HepG2 (cell line): ENCODE results near the gene FDPS. TPM values are rescaled to one million over a fixed set of nuclear protein-coding genes. Genes with fewer than 3 reads are reported as not detected.

Experiments used
- ARID4A ChIP-seq: sonication (generic); formaldehyde crosslinking; IDR thresholded peaks from 2 replicates; pipeline ENCODE4 v1.5.0; 2020; ENCODE audit warnings: mild to moderate bottlenecking, missing genetic modification reagents, borderline replicate concordance
- ATAD3A ChIP-seq: sonication (generic); formaldehyde crosslinking; IDR thresholded peaks from 2 replicates; pipeline ENCODE4 v1.4.0; 2020; ENCODE audit warnings: missing genetic modification reagents
- CEBPG ChIP-seq: IDR thresholded peaks from 2 replicates; pipeline ENCODE4 v1.6.1; 2016
- DZIP1 ChIP-seq: sonication (generic); formaldehyde crosslinking; IDR thresholded peaks from 2 replicates; pipeline ENCODE4 v1.5.0; 2020; ENCODE audit warnings: mild to moderate bottlenecking, missing genetic modification reagents
- EP300 ChIP-seq, 3 experiments: sonication (generic) in 1 of 3; formaldehyde crosslinking in 1 of 3; IDR thresholded peaks; 2 replicates each; pipeline versions ENCODE4 v1.5.1 to v1.6.1; 2011 to 2020; ENCODE audit warnings: low read depth in 2 of 3, low read length in 2 of 3, borderline replicate concordance in 1 of 3, improper control_type of control experiment in 1 of 3, mild to moderate bottlenecking in 1 of 3, missing genetic modification reagents in 1 of 3, moderate library complexity in 1 of 3
- FOXP1 ChIP-seq, 2 experiments: fragments of 450-650 bp in 1 of 2; IDR thresholded peaks; 2 replicates each; pipeline ENCODE4 v1.6.1; 2017 to 2018; ENCODE audit warnings: antibody characterized with exemption in 1 of 2
- MAFG ChIP-seq: sonication (generic); formaldehyde crosslinking; IDR thresholded peaks from 2 replicates; pipeline ENCODE4 v1.5.1; 2020; ENCODE audit warnings: mild to moderate bottlenecking, missing genetic modification reagents
- MTA1 ChIP-seq: sonication (generic); formaldehyde crosslinking; IDR thresholded peaks from 2 replicates; pipeline ENCODE4 v1.4.0; 2020; ENCODE audit warnings: missing genetic modification reagents, mild to moderate bottlenecking, borderline replicate concordance
- MTF2 ChIP-seq: sonication (generic); formaldehyde crosslinking; IDR thresholded peaks from 2 replicates; pipeline ENCODE4 v1.5.0; 2020; ENCODE audit warnings: missing genetic modification reagents, borderline replicate concordance
- PLSCR1 ChIP-seq: sonication (generic); formaldehyde crosslinking; IDR thresholded peaks from 2 replicates; pipeline ENCODE4 v1.5.0; 2020; ENCODE audit warnings: missing genetic modification reagents, mild to moderate bottlenecking, borderline replicate concordance
- SMC3 ChIP-seq: IDR thresholded peaks from 2 replicates; pipeline ENCODE4 v1.6.1; 2011; ENCODE audit warnings: low read length, improper control_type of control experiment
- SP2 ChIP-seq: sonication (generic); formaldehyde crosslinking; IDR thresholded peaks from 2 replicates; pipeline ENCODE4 v1.5.1; 2020; ENCODE audit warnings: mild to moderate bottlenecking, missing genetic modification reagents
- TBP ChIP-seq: sonication (generic); formaldehyde crosslinking; IDR thresholded peaks from 2 replicates; pipeline ENCODE4 v1.5.0; 2020; ENCODE audit warnings: missing genetic modification reagents
- TSC22D2 ChIP-seq: sonication (generic); formaldehyde crosslinking; IDR thresholded peaks from 2 replicates; pipeline ENCODE4 v1.5.1; 2020; ENCODE audit warnings: missing genetic modification reagents, mild to moderate bottlenecking, borderline replicate concordance
- YEATS2 ChIP-seq: sonication (generic); formaldehyde crosslinking; IDR thresholded peaks from 2 replicates; pipeline ENCODE4 v1.4.0; 2020; ENCODE audit warnings: missing genetic modification reagents, borderline replicate concordance
- ZFP36L2 ChIP-seq: sonication (generic); formaldehyde crosslinking; IDR thresholded peaks from 2 replicates; pipeline ENCODE4 v1.4.0; 2020; ENCODE audit warnings: missing genetic modification reagents
- ZNF20 ChIP-seq: sonication (generic); formaldehyde crosslinking; IDR thresholded peaks from 2 replicates; pipeline ENCODE4 v1.4.0; 2020; ENCODE audit warnings: mild to moderate bottlenecking, moderate library complexity, missing genetic modification reagents
- ZNF251 ChIP-seq: sonication (generic); formaldehyde crosslinking; IDR thresholded peaks from 2 replicates; pipeline ENCODE4 v1.9.0; 2021; ENCODE audit warnings: mild to moderate bottlenecking, missing genetic modification reagents
- ZNF350 ChIP-seq: sonication (generic); formaldehyde crosslinking; IDR thresholded peaks from 2 replicates; pipeline ENCODE4 v1.4.0; 2020; ENCODE audit warnings: mild to moderate bottlenecking, low read depth, missing genetic modification reagents, borderline replicate concordance
- ZNF556 ChIP-seq: sonication (generic); formaldehyde crosslinking; IDR thresholded peaks from 2 replicates; pipeline ENCODE4 v1.4.0; 2020; ENCODE audit warnings: mild to moderate bottlenecking, missing genetic modification reagents, borderline replicate concordance
- ZNF713 ChIP-seq: sonication (generic); formaldehyde crosslinking; IDR thresholded peaks from 2 replicates; pipeline ENCODE4 v1.4.0; 2020; ENCODE audit warnings: mild to moderate bottlenecking, missing genetic modification reagents
- ZNF780A ChIP-seq: sonication (generic); formaldehyde crosslinking; IDR thresholded peaks from 2 replicates; pipeline ENCODE4 v1.8.0; 2022; ENCODE audit warnings: mild to moderate bottlenecking, missing genetic modification reagents, moderate library complexity
- polyA plus RNA-seq, 8 experiments: library from polyadenylated mRNA; depleted of rRNA in 3 of 8; stranded (reverse) in 7 of 8; unstranded in 1 of 8; fragments of >200 nt; fragmentation: Illumina TruSeq in 4 of 8; extraction: Trizol in 4 of 8; gene quantifications; 2 replicates each; pipeline versions ENCODE4 v1.2.1 to v1.2.3, GENCODE V29; 2011 to 2016; ENCODE audit warnings: low read depth in 4 of 8, missing spikeins in 1 of 8, mixed read lengths in 1 of 8; ENCODE audit not compliant: insufficient read depth in 1 of 8
- total RNA-seq, 5 experiments: library from RNA; depleted of rRNA; stranded (reverse); fragments of >200 nt; fragmentation: Illumina TruSeq; extraction: Trizol; gene quantifications; 2 replicates each; pipeline ENCODE4 v1.2.3, GENCODE V29; 2016; ENCODE audit warnings: low read depth in 1 of 5

The FDPS gene
- total and polyA plus RNA-seq, 2 of the 13 experiments (the other 11 are each of a cell fraction or from before 2014, with no cell fraction given) = 264 to 519 TPM

- TF ChIP-seq ARID4A (peak; percentile 55; the same call in 1 of the 2 replicates), PLSCR1 (CRISPR knock-in tag) (no peak), ZNF350 (CRISPR knock-in tag) (peak; percentile 46; the same call in 1 of the 2 replicates), MAFG (CRISPR knock-in tag) (no peak), ZNF20 (CRISPR knock-in tag) (no peak), ZNF713 (CRISPR knock-in tag) (0 out of 2 replicates have a peak, but pooled peaks have one; percentile 50), TSC22D2 (peak; percentile 36; the same call in 1 of the 2 replicates), TBP (CRISPR knock-in tag) (no peak), FOXP1 (IDR thresholded peaks at IDR 0.05) (no peak), FOXP1 (CRISPR knock-in tag; IDR thresholded peaks at IDR 0.05) (no peak), MTF2 (no peak), SMC3 (peak; percentile 12; the same call in 1 of the 2 replicates), ZFP36L2 (no peak), ZNF780A (CRISPR knock-in tag) (no peak), CEBPG (CRISPR knock-in tag) (no peak), ZNF251 (CRISPR knock-in tag) (no peak), YEATS2 (CRISPR knock-in tag) (0 out of 2 replicates have a peak, but pooled peaks have one; percentile 25), ZNF556 (CRISPR knock-in tag) (no peak), MTA1 (CRISPR knock-in tag) (no peak; the same call in 1 of the 2 replicates), EP300 (IDR thresholded peaks at IDR 0.05; ENCODE audit: low read depth in 2 of 2, low read length in 2 of 2) (0 out of 4 replicates have a peak, but pooled peaks of 1 of the 2 experiments have one; percentile 7), EP300 (CRISPR knock-in tag; IDR thresholded peaks at IDR 0.05; ENCODE audit: borderline replicate concordance) (no peak), DZIP1 (CRISPR knock-in tag) (no peak), ATAD3A (no peak), SP2 (peak; percentile 62)
These were observed 14.5 kb downstream of the FDPS start (continued) for GRCh38 chr1:155322953-155323728.
